NCI-H524 (cell line): ENCODE results near the gene ADAMTS18.

Source experiments
- DNase-seq, 2 experiments: peaks; one replicate each; lab custom pipeline; 2025; lab: John Stamatoyannopoulos, UW

ADAMTS18 gene

DNA sequence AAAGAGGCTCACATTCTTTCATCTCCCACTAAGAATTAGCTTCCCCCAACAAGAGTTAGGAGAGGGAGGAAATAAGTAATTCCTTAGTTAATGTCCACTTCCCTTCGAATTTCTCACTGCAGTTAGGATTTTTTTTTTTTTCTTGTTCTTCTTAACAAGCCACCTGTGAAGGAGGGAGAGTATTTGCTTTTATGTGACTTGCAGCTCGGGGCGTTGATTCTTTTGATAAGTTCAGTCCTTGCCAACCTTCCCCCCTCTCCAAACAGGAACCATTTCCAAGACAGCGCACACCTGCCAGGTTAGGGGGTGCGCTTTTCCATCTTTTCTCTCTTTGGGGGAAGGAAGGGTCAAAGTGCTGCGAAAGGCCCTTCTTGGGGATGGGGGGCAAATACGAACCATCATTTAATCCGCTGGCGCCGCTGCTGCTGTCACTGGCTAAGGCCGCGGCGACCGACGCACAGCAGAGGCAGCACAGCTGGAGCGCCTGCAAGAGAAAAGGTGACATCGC lies 758 bp downstream of the ADAMTS18 start:
- DNase-seq = peak in 1 of 2 experiments; percentile 12

DNA sequence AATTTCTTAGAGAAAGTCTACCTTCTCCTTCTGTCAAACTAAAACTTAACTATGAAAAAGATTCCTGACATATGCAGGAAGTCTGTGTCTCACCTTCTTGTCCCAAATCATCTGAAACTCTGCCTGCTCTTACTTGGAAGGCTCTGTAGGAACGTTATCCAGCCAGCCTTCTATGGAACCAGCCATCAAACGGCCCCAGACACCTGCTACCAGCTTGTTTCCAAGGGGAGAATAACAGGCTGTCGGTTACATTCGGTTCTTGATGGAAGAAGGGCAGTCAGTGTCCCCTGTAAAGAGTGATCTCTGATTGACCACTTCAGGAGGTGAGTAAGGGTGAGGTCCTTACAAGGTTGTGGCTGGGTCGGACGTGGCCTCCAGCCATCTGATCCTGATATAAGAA lies 1.7 kb downstream of the ADAMTS18 start:
- DNase-seq = no peak

DNA sequence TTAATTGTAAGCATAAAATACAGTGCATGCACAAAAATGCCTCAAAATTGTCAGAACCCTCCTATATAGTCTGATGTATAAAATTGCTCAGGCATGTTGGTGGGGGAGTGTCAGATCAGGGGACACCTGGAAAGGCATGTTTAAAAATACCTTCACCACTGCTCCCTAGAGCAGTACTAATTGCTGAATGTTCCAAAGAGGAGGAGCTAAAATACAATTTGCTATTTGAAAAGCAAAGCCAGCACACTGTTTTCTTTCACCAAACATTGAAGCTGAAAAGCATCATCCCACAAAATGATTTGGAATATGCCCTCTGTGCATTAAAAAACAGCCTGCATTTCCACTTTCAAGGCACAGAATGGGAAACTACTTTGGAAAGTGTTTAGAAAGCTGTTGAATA lies 2.6 kb downstream of the ADAMTS18 start:
- no peak for DNase-seq

DNA sequence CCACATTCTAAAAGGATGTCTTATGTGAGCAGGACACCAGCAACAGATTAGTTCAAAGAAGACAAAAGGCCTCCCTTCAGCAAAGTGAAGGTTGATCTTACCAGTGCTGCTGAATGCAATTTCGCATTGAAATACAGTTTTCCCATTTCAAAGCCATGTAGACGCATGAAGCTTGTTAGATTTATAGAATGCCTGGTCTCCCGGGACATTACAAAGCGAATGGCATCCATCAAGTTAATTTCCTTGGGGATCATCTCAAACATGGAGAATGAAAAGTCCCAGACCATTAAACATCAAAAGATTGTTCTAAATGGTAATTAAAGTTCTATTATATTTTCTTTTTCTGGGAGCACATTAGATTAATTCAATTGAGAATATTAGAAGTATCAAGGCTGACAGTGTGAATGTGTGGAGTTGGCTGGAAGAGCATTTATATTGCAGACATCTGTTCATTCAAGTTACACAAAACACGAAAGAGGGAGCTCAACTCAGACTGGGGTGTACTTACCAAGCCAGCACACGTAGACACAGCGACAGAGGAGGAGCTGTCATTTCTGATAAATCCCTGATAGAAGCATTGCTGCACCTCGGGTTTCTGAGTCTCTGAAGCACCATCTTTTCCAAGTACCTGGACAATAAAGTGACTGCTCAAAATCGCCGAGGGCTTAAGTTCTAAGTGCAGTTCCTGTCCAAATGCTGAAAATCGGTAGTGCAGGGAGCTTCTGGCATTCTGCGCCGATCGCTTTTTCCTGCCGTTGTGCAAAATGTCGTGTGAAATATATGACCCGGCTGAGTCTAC lies 3.8 kb downstream of the ADAMTS18 start:
- DNase-seq = no peak

DNA sequence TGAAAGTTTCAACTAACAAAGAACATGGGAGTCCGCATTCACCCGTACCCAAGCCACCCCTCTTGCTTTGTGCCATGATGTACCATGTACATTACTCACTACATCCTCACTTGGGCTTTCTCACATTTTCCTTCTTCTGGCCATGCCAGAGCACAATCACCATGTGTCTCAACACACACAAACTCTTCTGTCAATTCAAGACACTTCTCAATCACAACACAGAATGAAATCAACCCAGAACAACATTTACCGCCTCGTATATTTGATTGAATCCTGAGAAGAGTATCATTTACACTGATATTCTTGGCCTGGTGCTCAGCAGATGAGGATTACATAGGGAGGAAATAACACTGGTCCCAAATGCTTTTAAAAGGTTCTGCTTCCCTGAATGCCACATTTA lies 4.5 kb downstream of the ADAMTS18 start:
- no peak for DNase-seq

DNA sequence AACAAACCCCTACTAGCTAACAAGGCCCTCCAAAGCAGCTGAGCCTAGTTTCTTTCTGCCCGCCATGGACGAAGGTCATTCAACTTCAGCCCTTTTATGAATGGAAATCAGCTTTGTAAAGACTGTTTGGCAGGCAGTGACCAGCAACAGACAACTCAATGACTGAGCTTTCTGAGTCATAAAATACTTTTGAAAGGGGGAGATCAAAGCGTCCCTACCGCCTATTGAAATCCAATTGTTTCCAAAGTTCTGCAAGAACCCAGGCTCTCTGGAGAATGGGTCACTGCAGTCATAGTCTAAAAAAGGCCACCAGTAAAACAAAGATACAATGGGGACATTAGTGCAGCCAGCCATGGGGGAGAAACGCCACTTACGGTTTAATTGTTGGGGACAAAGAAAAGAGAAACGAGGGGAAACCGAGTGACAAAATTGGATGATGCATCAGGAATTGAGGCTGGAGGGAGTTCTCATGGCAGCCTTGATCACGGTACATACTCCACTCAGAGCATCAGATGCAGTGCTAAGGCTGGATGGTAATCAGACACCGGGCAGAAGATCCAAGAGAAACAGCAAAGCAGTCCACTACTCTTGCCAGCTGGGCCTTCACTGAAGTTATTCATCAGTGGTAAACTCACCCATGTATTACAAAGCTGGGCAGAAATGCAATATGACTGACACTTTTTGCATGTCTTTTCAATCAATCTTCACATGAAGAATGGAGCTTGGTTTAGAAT lies 9.8 kb downstream of the ADAMTS18 start:
- no peak for DNase-seq

DNA sequence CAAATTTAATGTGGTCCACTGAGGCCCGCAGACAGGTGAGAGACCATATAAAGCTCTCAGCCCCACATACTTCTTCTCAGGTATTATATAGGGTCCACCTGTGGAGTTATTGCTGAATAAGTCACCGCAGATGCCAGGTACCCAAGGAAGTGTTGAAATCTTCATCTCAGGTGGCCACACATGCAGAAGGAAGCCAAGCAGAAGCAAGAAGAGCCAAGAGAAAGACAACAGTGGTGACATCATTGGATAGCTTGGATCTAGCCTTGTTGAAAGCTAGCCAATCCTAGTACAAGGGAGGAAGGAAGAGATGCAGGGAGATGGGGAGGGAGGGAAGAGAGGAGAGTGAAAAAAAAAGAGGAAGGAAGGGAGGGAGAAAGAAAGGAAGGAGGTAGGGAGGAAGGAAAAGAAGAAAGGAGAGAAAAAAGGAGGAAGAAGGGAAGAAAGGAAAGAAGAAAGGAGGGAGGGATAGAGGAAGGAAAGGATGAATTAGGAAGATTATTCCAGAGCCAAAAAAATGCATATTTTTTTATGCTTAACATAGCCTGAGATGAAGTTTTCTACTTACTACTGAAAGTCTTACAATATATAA lies 12.5 kb downstream of the ADAMTS18 start:
- DNase-seq = no peak

DNA sequence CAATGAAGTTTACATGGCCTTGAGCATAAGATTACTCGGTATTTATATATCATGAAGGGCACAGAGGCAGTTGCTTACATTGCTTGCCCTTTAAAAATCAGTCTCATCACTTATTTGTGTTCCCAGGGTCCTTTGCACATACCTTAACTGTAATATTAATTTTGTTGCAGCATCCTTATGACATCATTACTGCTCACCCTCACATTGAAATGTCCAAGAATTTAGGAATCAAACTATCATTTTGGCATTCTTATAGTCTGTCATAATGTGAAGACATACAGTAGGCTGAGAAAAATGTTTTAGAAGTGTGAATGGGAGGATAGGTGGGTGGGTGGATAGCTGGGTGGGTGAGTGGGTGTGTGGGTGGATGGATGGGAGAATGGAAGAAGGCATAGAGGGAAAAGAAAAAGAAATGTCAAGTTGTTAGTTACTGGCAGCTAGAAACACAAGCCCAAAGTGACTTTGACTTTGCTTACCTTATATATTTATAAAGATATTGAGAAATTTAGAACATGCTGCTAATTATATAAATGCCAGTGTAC lies 17.8 kb downstream of the ADAMTS18 start:
- no peak for DNase-seq

DNA sequence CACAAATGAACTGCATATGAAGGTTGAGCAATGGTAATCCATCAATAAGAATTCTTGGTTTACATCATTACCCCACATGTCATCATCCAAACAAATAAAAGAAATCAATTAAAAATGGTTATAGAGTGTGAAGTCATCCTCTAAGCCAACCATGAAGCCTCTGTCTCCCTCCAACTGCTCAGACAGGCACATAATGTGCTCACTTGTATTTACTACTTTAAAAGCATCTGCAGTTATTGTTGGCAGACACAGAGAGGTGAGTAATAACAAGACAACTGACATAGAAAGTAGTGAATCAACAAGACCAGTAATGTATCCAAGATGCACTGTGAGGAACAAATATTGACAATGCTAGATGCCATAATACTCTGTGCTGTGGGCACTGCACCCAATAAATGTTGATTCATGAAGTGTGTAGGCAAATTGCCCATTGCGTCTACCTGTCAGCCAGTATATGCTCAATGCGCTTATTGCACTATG lies 20.0 kb downstream of the ADAMTS18 start:
- no peak for DNase-seq

DNA sequence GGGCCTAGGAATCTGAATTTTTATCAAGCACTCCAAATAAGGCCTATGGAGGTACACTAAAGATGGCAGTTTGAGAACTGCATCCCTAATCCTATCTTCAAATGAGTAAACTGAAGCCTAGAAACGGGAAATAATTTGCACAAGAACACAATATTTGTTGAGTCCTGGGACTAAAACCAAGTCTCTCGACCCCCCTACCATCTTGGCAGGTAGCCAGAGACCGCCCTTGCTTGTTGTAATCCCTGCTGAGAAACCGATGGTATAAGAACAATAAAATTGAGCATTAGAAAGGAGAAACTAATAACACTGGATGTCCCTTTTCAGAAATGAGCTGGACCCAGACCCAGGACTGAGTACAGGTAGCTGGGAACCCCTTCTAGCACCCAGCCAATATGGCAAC lies 24.4 kb downstream of the ADAMTS18 start:
- DNase-seq = no peak

DNA sequence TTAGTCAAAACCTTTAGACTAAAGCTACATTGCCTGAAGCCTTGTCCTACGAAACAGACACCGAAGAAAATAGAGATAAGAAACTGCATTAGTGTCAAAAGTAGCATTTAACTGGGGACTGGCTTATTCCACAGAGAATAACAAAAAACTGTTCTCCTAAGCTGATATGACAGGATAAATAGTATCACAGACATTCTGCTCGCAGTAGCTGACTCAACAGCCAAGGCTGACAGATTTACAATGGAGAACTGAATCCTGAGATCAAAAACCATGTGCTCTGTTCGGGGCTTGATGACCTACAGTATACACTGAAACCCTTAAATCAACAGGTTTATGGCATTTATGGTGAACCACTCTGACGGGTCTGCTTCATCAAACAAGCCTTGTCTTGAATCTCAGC lies 25.5 kb downstream of the ADAMTS18 start:
- DNase-seq = no peak

DNA sequence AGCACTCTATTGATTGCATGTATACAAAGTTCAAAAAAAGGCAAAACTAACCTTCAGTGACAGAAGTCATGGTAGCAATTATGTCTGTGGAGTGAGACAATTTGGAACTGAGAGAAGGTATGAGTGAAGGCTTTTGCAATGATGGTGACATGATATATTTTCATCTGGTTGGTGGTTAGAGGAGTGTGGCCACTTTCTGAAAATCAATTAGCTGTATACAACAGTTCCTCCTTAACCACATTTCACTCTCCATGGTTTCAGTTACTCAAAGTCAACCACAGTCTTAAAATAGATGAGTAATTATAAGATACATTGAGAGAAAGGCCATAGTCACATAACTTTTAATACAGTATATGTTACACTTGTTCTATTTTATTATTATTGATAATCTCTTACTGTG lies 26.2 kb downstream of the ADAMTS18 start:
- no peak for DNase-seq

DNA sequence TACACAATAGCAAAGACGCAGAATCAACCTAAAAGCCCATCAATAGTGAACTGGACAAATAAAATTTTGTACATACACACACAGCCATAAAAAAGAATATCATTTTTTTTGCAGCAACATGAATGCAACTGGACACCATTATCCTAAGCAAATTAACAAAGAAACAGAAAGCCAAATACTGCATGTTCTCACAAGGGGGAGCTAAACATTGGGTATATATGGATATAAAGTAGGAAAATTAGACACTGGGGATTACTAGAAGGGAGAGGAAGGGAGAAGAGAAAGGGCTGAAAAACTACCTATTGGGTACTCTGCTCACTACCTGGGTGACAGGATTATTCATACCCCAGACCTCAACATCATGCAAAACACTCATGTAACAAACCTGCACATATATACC lies 28.2 kb downstream of the ADAMTS18 start:
- peak in 1 of 2 experiments; percentile 49 for DNase-seq

DNA sequence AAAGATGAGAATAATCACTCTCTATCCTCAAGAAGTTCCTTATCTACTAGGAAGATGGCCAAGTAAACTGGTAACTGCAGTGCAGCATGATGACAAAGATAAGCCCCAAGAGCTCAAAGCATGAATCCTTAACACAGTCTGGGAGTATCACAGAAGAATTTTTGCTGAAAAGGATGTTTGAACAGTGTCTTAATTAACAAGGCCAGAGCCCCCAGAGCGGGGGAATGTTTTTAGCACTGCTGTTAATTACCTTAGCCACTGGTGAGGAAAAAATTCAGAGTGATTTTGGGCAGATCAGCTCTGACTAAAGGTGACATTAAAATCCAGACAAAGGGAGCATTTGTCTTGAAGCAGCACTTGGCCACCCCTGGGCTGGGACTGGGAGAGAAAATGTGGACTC lies 30.1 kb downstream of the ADAMTS18 start:
- peak in 1 of 2 experiments; percentile 53 for DNase-seq

DNA sequence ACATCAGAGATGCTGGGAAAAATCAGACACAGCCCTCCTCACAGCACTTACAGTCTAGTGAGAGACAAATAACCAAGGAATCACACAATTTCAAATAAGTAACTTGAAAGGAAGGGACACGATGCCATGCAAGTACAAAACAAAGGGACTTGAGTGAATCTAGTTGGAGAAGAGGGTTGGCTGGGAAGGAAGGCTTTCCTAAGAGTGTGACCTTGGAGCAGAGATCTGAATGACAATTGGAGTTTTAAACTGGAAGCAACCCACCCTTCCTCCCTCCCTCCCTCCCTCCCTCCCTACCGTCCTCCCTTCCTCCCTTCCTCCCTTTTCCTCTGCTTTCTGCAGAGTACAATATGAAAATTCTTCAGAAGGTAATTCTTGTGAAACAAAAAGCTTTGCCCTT lies 31.1 kb downstream of the ADAMTS18 start:
- no peak for DNase-seq

DNA sequence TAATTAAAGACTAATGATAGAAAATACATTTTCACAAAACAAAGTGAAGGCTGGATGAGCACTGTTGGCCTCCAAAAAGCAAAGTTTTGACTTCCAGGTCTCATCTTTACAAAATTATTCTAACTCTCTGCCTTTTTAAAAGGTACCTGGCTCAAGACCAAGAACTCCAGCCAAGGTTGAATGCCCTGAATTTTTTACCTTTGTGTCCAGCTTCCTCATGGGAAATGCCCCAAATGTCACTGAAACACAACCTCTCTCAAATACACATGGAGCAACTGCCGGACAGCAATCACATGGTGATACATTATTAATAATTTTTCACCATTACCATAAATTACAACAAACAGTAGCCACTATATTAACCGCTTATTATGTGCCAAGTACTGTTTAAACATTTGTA lies 32.2 kb downstream of the ADAMTS18 start:
- DNase-seq = no peak

DNA sequence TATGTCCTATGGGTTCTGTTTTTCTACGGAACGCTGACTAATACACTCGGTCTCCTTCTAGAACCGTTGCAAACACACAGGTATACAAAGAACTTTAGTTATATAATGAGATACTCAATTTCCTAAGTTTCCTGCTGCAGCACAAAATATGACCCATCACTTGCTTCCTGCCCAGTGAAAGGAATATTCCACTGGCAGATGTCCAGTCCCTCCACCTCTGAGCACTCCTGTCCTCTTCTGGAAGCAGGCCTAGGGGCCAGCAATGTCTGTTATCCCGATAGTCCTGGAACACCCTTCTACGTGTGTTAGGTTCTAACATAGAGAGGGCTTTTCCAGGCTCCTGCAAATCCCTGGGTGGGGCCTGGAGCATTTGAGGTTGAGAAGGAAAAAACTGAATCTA lies 32.7 kb downstream of the ADAMTS18 start:
- DNase-seq = no peak

DNA sequence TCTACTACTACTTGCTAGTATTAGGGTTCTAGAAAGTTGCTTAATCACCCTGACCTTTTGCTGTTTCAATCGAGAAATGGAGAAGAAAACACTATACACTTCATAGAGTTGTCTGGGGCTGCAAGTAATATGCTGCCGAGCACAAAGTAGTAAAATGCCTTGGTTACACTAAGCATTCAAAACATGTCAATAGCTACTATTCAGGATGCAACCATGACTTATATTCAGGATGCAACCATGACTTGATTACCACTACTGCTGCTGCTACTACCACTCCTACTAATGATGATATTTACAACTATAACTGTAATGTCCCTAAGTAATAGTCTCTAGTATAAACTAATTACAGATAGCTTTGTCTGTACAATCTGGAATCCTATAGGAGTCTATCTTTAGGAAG lies 35.3 kb downstream of the ADAMTS18 start:
- no peak for DNase-seq

DNA sequence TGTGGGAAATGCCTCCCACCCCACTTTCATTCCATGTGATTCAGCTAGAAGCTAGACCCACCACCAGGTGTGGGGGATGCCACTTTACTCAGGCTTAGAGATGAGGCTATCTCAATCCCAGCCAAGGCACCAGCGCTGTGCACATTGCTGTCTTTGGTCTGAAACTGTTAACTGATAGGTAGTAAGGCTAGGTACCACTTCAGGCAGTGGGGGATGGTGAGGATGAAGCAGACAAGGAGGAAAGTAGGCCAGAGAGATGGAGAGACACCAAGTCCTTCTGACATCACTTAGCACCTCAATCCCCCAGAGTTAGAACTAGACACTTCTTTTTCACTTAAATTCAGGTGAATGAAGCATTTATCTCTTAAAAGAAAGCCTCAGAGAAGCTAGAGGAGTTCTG lies 35.8 kb downstream of the ADAMTS18 start:
- DNase-seq = no peak

DNA sequence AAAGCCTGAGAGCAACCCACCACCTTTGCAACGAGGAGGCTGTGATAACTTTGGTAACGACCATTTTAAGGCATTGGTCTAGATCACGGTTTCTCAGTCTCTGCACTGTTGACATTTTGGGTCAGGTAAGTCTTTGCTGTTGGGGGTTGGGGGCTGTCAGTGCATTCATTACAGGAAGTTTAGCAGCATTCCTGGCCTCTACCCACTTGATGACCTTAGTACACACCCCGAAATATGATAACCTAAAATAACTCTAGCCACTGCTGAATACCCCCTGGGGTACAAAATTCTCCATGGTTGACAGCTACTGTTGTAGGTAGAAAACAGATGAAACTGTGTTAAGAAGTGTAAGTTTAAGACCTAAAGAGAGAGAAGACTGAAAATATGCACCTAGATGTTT lies 36.3 kb downstream of the ADAMTS18 start:
- no peak for DNase-seq

DNA sequence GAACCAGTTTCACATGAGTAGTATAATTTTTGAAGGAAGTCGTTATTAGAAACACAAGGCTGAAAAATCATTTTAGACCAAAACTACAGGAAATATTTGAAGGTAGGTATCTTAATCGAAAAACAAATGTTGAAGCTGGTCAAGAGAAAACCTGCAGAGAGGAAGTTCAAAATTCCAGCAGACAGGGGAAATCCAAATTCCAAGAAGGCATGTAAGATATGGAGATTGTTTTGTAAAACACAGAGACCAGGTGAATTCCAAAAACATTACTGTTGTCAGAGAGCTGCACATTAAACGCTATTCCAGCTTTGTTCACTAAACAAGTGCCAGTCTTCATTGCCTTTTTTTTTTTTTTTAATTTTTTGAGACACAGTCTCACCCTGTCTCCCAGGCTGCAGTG lies 38.4 kb downstream of the ADAMTS18 start:
- DNase-seq = no peak

DNA sequence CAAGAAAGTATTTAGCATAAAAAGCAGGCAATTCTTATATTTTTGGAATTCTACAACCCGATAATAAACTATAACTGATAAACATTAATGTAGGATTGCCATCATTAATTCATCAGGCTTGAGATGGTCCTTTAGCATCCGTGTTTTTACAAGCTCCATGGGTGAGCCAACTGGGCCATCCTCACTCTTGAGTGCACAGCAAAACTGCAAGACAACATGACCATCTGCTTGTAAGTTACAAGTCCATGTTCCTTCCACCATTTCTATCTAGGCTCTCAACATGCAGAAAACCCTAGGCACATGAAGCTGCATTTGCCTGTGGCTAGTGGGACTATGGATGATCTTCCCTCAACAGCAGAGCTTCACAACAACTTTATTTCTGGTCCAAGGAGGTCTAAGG lies 40.1 kb downstream of the ADAMTS18 start:
- no peak for DNase-seq

DNA sequence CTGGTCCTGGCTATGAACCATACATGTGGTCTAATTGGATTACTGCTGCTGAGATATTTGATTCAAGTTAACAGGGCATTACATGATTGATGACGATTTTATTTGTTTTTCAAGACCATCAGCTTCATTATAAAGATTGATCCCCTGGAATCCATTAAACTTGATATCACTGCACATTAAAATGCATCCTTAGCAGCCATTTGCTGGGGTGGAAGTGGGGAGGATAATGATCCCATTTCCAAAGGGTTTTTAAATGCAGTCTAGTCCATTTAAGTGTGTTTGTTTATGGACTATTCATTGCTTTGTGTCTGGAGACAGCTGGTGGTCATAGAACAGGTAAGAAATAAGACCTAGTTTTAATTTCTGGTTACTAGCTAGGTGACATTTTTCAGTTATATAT lies 40.9 kb downstream of the ADAMTS18 start:
- DNase-seq = peak in 1 of 2 experiments; percentile 19
